Activated T-cell treated with anti-CD3 and anti-CD28 coated beads, Interleukin-2, amount 50 U/mL, for 4 hours (primary cell): ENCODE results near the gene NATD1. TPM values are rescaled to one million over a fixed set of nuclear protein-coding genes. Genes with fewer than 3 reads are reported as not detected.

Source experiments
- ATAC-seq, 2 donors: fragments of 200-7000 bp; cut with Tn5 transposase; one replicate each; pipeline ENCODE4 v1.10.0; 2021
- DNase-seq: peaks from one replicate; pipeline ENCODE4 v3.0.0-alpha.2; 2020
- H3K27me3 Mint-ChIP-seq: one replicate; pipeline ENCODE4 v1.8.0; 2021; ENCODE audit warnings: low read depth, mixed read lengths
- H3K36me3 Mint-ChIP-seq: one replicate; pipeline ENCODE4 v1.8.0; 2022; ENCODE audit warnings: mixed read lengths; ENCODE audit not compliant: insufficient read depth
- H3K4me1 Mint-ChIP-seq: one replicate; pipeline ENCODE4 v1.8.0; 2021; ENCODE audit warnings: low read depth, mixed read lengths
- H3K4me3 Mint-ChIP-seq: one replicate; pipeline ENCODE4 v1.8.0; 2021; ENCODE audit warnings: mild to moderate bottlenecking, moderate library complexity, mixed read lengths
- H3K9me3 Mint-ChIP-seq: one replicate; pipeline ENCODE4 v1.8.0; 2021; ENCODE audit warnings: mixed read lengths
- total RNA-seq, 3 donors: library from RNA; stranded (reverse); gene quantifications; one replicate each; pipeline ENCODE4 v1.2.1, GENCODE V29; 2021

Gene NATD1
- total RNA-seq, 3 donors from 2014 or later: 0.73 to 0.98 (median 0.90) TPM

GRCh38 chr17:21249920-21250703, 3.1 kb downstream of the NATD1 start:
- H3K4me3 Mint-ChIP-seq: no peak overlapping the region
- no peak for DNase-seq
- H3K4me1 Mint-ChIP-seq: peaks cover 40% of the 10 kb centered on the region

GRCh38 chr17:21249086-21249795, 4.0 kb downstream of the NATD1 start:
- DNase-seq: no peak
- H3K9me3 Mint-ChIP-seq: no peaks in the 10 kb centered on the region
- H3K4me3 Mint-ChIP-seq: no peak overlapping the region
- H3K27me3 Mint-ChIP-seq: no peaks in the 10 kb centered on the region
- H3K4me1 Mint-ChIP-seq: peaks cover 40% of the 10 kb centered on the region
- no peaks in the 10 kb centered on the region for H3K36me3 Mint-ChIP-seq
- no peak for ATAC-seq

More at GRCh38 chr17:21249920-21250703, 3.1 kb downstream of the NATD1 start:
- H3K36me3 Mint-ChIP-seq: no peaks in the 10 kb centered on the region
- H3K9me3 Mint-ChIP-seq: no peaks in the 10 kb centered on the region
- no peaks in the 10 kb centered on the region for H3K27me3 Mint-ChIP-seq
- ATAC-seq: no peak

- no peak for ATAC-seq
- Mint-ChIP-seq H3K9me3 (no peaks in the 10 kb centered on the region), H3K27me3 (no peaks in the 10 kb centered on the region), H3K4me1 (peaks cover 32% of the 10 kb centered on the region), H3K36me3 (no peaks in the 10 kb centered on the region), H3K4me3 (no peak overlapping the region)
- no peak for DNase-seq
Measured at GRCh38 chr17:21248500-21248899, 4.7 kb downstream of the NATD1 start.

- no peaks in the 10 kb centered on the region for H3K36me3 Mint-ChIP-seq
- no peaks in the 10 kb centered on the region for H3K27me3 Mint-ChIP-seq
- no peaks in the 10 kb centered on the region for H3K9me3 Mint-ChIP-seq
- peaks cover 30% of the 10 kb centered on the region for H3K4me1 Mint-ChIP-seq
- DNase-seq: no peak
- ATAC-seq: no peak
- no peak overlapping the region for H3K4me3 Mint-ChIP-seq
Measured at GRCh38 chr17:21247552-21248258, 5.5 kb downstream of the NATD1 start.

- ATAC-seq (no peak), DNase-seq (no peak)
- Mint-ChIP-seq H3K36me3 (no peaks in the 10 kb centered on the region), H3K4me3 (no peak overlapping the region), H3K9me3 (no peaks in the 10 kb centered on the region), H3K4me1 (peaks cover 22% of the 10 kb centered on the region), H3K27me3 (no peaks in the 10 kb centered on the region)
Measured at GRCh38 chr17:21246698-21247097, 6.5 kb downstream of the NATD1 start.

GRCh38 chr17:21245639-21246084, 7.5 kb downstream of the NATD1 start:
- DNase-seq (no peak), ATAC-seq (no peak)
- no peaks in the 10 kb centered on the region for H3K36me3 Mint-ChIP-seq
- peaks cover 15% of the 10 kb centered on the region for H3K4me1 Mint-ChIP-seq
- no peak overlapping the region for H3K4me3 Mint-ChIP-seq
- no peaks in the 10 kb centered on the region for H3K27me3 Mint-ChIP-seq
- H3K9me3 Mint-ChIP-seq: no peaks in the 10 kb centered on the region

GRCh38 chr17:21243516-21244303, 9.5 kb downstream of the NATD1 start:
- no peaks in the 10 kb centered on the region for H3K9me3 Mint-ChIP-seq
- H3K36me3 Mint-ChIP-seq: no peaks in the 10 kb centered on the region
- DNase-seq (no peak), ATAC-seq (no peak)
- no peaks in the 10 kb centered on the region for H3K27me3 Mint-ChIP-seq
- H3K4me3 Mint-ChIP-seq: no peak overlapping the region
- H3K4me1 Mint-ChIP-seq: peaks cover 6% of the 10 kb centered on the region

- no peak for DNase-seq
- ATAC-seq: no peak
- H3K4me3 Mint-ChIP-seq: no peak overlapping the region
Measured at GRCh38 chr17:21242780-21243515, 10.3 kb downstream of the NATD1 start.

GRCh38 chr17:21242026-21242697, 11.0 kb downstream of the NATD1 start:
- Mint-ChIP-seq H3K4me1 (peaks cover 6% of the 10 kb centered on the region), H3K36me3 (no peaks in the 10 kb centered on the region), H3K4me3 (no peak overlapping the region), H3K27me3 (no peaks in the 10 kb centered on the region), H3K9me3 (no peaks in the 10 kb centered on the region)
- no peak for ATAC-seq
- no peak for DNase-seq

More at GRCh38 chr17:21242780-21243515, 10.3 kb downstream of the NATD1 start:
- Mint-ChIP-seq H3K27me3 (no peaks in the 10 kb centered on the region), H3K4me1 (peaks cover 6% of the 10 kb centered on the region), H3K9me3 (no peaks in the 10 kb centered on the region), H3K36me3 (no peaks in the 10 kb centered on the region)

- ATAC-seq (no peak), DNase-seq (no peak)
- Mint-ChIP-seq H3K4me3 (no peak overlapping the region), H3K9me3 (no peaks in the 10 kb centered on the region), H3K36me3 (no peaks in the 10 kb centered on the region), H3K4me1 (peaks cover 6% of the 10 kb centered on the region), H3K27me3 (no peaks in the 10 kb centered on the region)
Measured at GRCh38 chr17:21241564-21241963, 11.6 kb downstream of the NATD1 start.

- DNase-seq: no peak
- Mint-ChIP-seq H3K9me3 (no peaks in the 10 kb centered on the region), H3K4me3 (no peak overlapping the region), H3K4me1 (peaks cover under 1% of the 10 kb centered on the region), H3K27me3 (no peaks in the 10 kb centered on the region), H3K36me3 (no peaks in the 10 kb centered on the region)
- ATAC-seq: no peak
Measured at GRCh38 chr17:21240369-21241055, 12.7 kb downstream of the NATD1 start.

GRCh38 chr17:21239680-21240368, 13.4 kb downstream of the NATD1 start:
- H3K4me3 Mint-ChIP-seq: no peak overlapping the region
- ATAC-seq (peak in 1 of 2 donors; percentile 62), DNase-seq (no peak)
- no peaks in the 10 kb centered on the region for H3K4me1 Mint-ChIP-seq
- H3K9me3 Mint-ChIP-seq: no peaks in the 10 kb centered on the region
- H3K27me3 Mint-ChIP-seq: no peaks in the 10 kb centered on the region
- no peaks in the 10 kb centered on the region for H3K36me3 Mint-ChIP-seq
